GM21576 (cell line): Measurements from ENCODE around the gene CAMTA1.

Source experiments
- ATAC-seq: cut with Tn5 transposase; IDR thresholded peaks from one replicate; pipeline ENCODE4 v1.9.1; 2021; ENCODE audit warnings: mild to moderate bottlenecking, moderate library complexity; ENCODE audit not compliant: unreplicated experiment

CAMTA1 gene

GRCh38 chr1:7095343-7095964 lies 310.2 kb downstream of the CAMTA1 start:
- ATAC-seq: no peak

- no peak for ATAC-seq
Measured at GRCh38 chr1:7097938-7098592, 312.8 kb downstream of the CAMTA1 start.

GRCh38 chr1:7098641-7099040 lies 313.4 kb downstream of the CAMTA1 start:
- ATAC-seq: no peak

- ATAC-seq: no peak
Measured at GRCh38 chr1:7100479-7100878, 315.2 kb downstream of the CAMTA1 start.

- no peak for ATAC-seq
Measured at GRCh38 chr1:7101187-7101586, 315.9 kb downstream of the CAMTA1 start.

- ATAC-seq: no peak
Measured at GRCh38 chr1:7103361-7103782, 318.1 kb downstream of the CAMTA1 start.

- no peak for ATAC-seq
Measured at GRCh38 chr1:7103874-7104273, 318.6 kb downstream of the CAMTA1 start.

- ATAC-seq: no peak
Measured at GRCh38 chr1:7104339-7104738, 319.1 kb downstream of the CAMTA1 start.

GRCh38 chr1:7105269-7105668 lies 320.0 kb downstream of the CAMTA1 start:
- no peak for ATAC-seq

GRCh38 chr1:7106442-7107108 lies 321.3 kb downstream of the CAMTA1 start:
- no peak for ATAC-seq

GRCh38 chr1:7107109-7107830 lies 322.0 kb downstream of the CAMTA1 start:
- ATAC-seq: no peak

GRCh38 chr1:7108251-7108650 lies 323.0 kb downstream of the CAMTA1 start:
- no peak for ATAC-seq

GRCh38 chr1:7109901-7110300 lies 324.6 kb downstream of the CAMTA1 start:
- ATAC-seq: no peak

GRCh38 chr1:7110321-7110720 lies 325.1 kb downstream of the CAMTA1 start:
- ATAC-seq: no peak

- ATAC-seq: no peak
Measured at GRCh38 chr1:7111853-7112252, 326.6 kb downstream of the CAMTA1 start.

GRCh38 chr1:7113136-7113535 lies 327.9 kb downstream of the CAMTA1 start:
- no peak for ATAC-seq

GRCh38 chr1:7113822-7114221 lies 328.6 kb downstream of the CAMTA1 start:
- ATAC-seq: no peak

- ATAC-seq: no peak
Measured at GRCh38 chr1:7116001-7116400, 330.7 kb downstream of the CAMTA1 start.

- no peak for ATAC-seq
Measured at GRCh38 chr1:7117399-7118281, 332.4 kb downstream of the CAMTA1 start.

GRCh38 chr1:7119156-7119555 lies 333.9 kb downstream of the CAMTA1 start:
- no peak for ATAC-seq
